Spleen (tissue), 11 donors: ENCODE data around the gene GRIK4. TPM values are rescaled to one million over a fixed set of nuclear protein-coding genes. Genes with fewer than 3 reads are reported as not detected.

ENCODE experiments used
- DNase-seq: peaks from one replicate; pipeline ENCODE4 v3.0.0-alpha.2; 2020
- H3K27ac ChIP-seq, 8 donors: fragments of 200-600 bp; sonication (generic) in 7 of 8; 1 replicate in 4 of 8; 2 replicates in 4 of 8; pipeline versions ENCODE4 v1.5.0 to v1.8.0; 2016 to 2021; ENCODE audit warnings: inconsistent platforms in 4 of 8, mild to moderate bottlenecking in 4 of 8, moderate library complexity in 1 of 8
- H3K27me3 ChIP-seq, 7 donors: fragments of 200-600 bp; sonication (generic) in 6 of 7; replicated peaks in 1 of 7; 1 replicate in 4 of 7; 2 replicates in 3 of 7; pipeline versions ENCODE4 v1.5.0 to v1.8.0; 2016 to 2021; ENCODE audit warnings: inconsistent platforms in 3 of 7, mild to moderate bottlenecking in 1 of 7
- H3K36me3 ChIP-seq, 6 donors: fragments of 200-600 bp; sonication (generic) in 5 of 6; 1 replicate in 4 of 6; 2 replicates in 2 of 6; pipeline versions ENCODE4 v1.5.0 to v1.8.0; 2016 to 2021; ENCODE audit warnings: inconsistent platforms in 2 of 6
- H3K4me1 ChIP-seq, 6 donors: fragments of 200-600 bp; sonication (generic) in 5 of 6; 1 replicate in 3 of 6; 2 replicates in 3 of 6; pipeline versions ENCODE4 v1.5.0 to v1.8.0; 2016 to 2021; ENCODE audit warnings: inconsistent platforms in 3 of 6
- H3K4me3 ChIP-seq, 8 donors: fragments of 200-600 bp; sonication (generic) in 7 of 8; 1 replicate in 4 of 8; 2 replicates in 4 of 8; pipeline versions ENCODE4 v1.5.0 to v1.8.0; 2016 to 2021; ENCODE audit warnings: inconsistent platforms in 4 of 8, mild to moderate bottlenecking in 4 of 8, moderate library complexity in 2 of 8
- H3K9me3 ChIP-seq, 8 donors: fragments of 200-600 bp; sonication (generic) in 7 of 8; 1 replicate in 4 of 8; 2 replicates in 4 of 8; pipeline versions ENCODE4 v1.5.0 to v1.8.0; 2016 to 2021; ENCODE audit warnings: inconsistent platforms in 4 of 8
- POLR2A ChIP-seq, 3 donors: fragments of 450-650 bp; IDR thresholded peaks; one replicate each; pipeline ENCODE4 v1.5.1; 2017; ENCODE audit warnings: antibody characterized with exemption in 3 of 3, mild to moderate bottlenecking in 1 of 3
- POLR2AphosphoS5 ChIP-seq, 3 donors: sonication (generic); formaldehyde crosslinking; IDR thresholded peaks; one replicate each; pipeline ENCODE4 v1.5.1; 2017; ENCODE audit warnings: antibody characterized with exemption in 3 of 3
- WGBS, 5 donors: extraction: QIAGEN DNeasy Blood & Tissue Kit in 3 of 5; methylation state at CpG; one replicate each; pipeline versions ENCODE4 v1.1.5 to v1.1.7; 2013 to 2018; 5-methylcytosine and 5-hydroxymethylcytosine counted together
- intact Hi-C: fragments of 100-400 bp; cut with DNase I; formaldehyde crosslinking; loops from one replicate; pipeline ENCODE4 v1.15.0; 2023; ENCODE audit warnings: low total_unique reads
- polyA plus RNA-seq, 3 donors: library from polyadenylated mRNA; stranded (reverse); fragments of 200-250 nt; gene quantifications; one replicate each; pipeline ENCODE4 v1.2.1, GENCODE V29; 2013
- total RNA-seq, 7 donors: library from RNA; depleted of rRNA in 3 of 7; stranded (reverse); fragments of >200 nt in 3 of 7; fragmentation: NEBNext Ultra II Directional in 4 of 7; extraction: Animal tissue kit (Norgen Biotek cat#: 25700) in 4 of 7; gene quantifications; one replicate each; pipeline versions ENCODE4 v1.1.0 to v1.2.1, GENCODE V29; 2016 to 2021
- TF ChIP-seq, protein P1 (sequence below), 11 experiments: fragments of 200-600 bp in 7 of 11; fragments of 450-650 bp in 4 of 11; sonication (generic) in 4 of 11; IDR thresholded peaks in 8 of 11; conservative IDR thresholded peaks in 3 of 11; 1 replicate in 7 of 11; 2 replicates in 4 of 11; pipeline versions ENCODE4 v1.4.0 to v1.8.0; 2016 to 2021; ENCODE audit warnings: antibody characterized with exemption in 11 of 11, inconsistent platforms in 4 of 11, mild to moderate bottlenecking in 1 of 11
- donor health status: healthy with polysubstance abuse.
- donor health status: DM: no; HTN: no; CAD: no; lungs with moderate emphysema.
- donor health status: DM: no; HTN: no; CAD: no.
- donor health status: Bipolar disorder and iron deficiency.
- donor health status: healthy.
- donor health status: DM: no; HTN: no; CAD: no.
- donor health status: DM: yes; HTN: yes; CAD: no.

GRIK4 gene
- total and polyA plus RNA-seq, 10 donors: 0.04 to 2.4 (median 0.59) TPM

DNA sequence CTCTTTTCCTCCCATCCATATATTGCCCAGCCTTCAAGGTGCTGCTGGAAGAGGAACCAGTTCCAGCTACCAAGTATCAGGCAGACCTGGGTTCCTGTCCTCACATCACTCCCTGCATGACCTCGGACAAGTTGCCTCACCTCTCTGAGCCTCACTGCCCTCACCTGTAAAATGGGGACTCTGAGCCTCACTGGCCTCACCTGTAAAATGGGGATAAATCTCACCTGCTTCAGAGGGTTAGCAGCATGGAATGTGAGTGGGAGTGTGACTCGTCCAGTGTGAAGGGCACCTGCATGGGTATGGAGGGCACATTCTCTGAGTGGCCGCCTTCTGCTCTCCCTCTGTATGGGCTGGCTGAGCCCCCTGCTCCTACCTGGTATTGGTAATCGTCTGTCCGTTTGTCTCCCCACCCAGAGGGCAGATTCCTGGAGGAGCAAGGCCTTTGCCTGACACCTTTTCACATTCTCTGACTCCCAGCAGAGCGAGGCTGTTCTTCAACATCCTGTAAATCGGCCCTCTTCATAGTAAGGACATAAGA lies 3.7 kb downstream of the GRIK4 start:
- Histone ChIP-seq H3K4me3 (no peak overlapping the region), H3K27me3 (peaks cover 0 to 90% (median 20%) of the 10 kb centered on the region in 7 donors), H3K4me1 (peaks cover 0 to 16% (median 4%) of the 10 kb centered on the region in 6 donors), H3K9me3 (no peaks in the 10 kb centered on the region), H3K27ac (no peak overlapping the region), H3K36me3 (no peaks in the 10 kb centered on the region)
- TF ChIP-seq POLR2AphosphoS5 (IDR thresholded peaks at IDR 0.05) (no peak), POLR2A (IDR thresholded peaks at IDR 0.05) (no peak)
- TF ChIP-seq, protein P1, sequence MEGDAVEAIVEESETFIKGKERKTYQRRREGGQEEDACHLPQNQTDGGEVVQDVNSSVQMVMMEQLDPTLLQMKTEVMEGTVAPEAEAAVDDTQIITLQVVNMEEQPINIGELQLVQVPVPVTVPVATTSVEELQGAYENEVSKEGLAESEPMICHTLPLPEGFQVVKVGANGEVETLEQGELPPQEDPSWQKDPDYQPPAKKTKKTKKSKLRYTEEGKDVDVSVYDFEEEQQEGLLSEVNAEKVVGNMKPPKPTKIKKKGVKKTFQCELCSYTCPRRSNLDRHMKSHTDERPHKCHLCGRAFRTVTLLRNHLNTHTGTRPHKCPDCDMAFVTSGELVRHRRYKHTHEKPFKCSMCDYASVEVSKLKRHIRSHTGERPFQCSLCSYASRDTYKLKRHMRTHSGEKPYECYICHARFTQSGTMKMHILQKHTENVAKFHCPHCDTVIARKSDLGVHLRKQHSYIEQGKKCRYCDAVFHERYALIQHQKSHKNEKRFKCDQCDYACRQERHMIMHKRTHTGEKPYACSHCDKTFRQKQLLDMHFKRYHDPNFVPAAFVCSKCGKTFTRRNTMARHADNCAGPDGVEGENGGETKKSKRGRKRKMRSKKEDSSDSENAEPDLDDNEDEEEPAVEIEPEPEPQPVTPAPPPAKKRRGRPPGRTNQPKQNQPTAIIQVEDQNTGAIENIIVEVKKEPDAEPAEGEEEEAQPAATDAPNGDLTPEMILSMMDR (IDR thresholded peaks at IDR 0.05 in 8 of 11, conservative IDR thresholded peaks at IDR 0.05 in 3 of 11): no peak
- WGBS, 5 donors: 74 to 82% (median 78%) methylated on average over 7 of the region's 7 CpGs
- peak; percentile 38 for DNase-seq
- intact Hi-C loops: loop anchor here (5.0 to 10.0 kb wide), 2 partner anchors 290 to 437 kb away; no protein-coding TSS in a partner anchor

DNA sequence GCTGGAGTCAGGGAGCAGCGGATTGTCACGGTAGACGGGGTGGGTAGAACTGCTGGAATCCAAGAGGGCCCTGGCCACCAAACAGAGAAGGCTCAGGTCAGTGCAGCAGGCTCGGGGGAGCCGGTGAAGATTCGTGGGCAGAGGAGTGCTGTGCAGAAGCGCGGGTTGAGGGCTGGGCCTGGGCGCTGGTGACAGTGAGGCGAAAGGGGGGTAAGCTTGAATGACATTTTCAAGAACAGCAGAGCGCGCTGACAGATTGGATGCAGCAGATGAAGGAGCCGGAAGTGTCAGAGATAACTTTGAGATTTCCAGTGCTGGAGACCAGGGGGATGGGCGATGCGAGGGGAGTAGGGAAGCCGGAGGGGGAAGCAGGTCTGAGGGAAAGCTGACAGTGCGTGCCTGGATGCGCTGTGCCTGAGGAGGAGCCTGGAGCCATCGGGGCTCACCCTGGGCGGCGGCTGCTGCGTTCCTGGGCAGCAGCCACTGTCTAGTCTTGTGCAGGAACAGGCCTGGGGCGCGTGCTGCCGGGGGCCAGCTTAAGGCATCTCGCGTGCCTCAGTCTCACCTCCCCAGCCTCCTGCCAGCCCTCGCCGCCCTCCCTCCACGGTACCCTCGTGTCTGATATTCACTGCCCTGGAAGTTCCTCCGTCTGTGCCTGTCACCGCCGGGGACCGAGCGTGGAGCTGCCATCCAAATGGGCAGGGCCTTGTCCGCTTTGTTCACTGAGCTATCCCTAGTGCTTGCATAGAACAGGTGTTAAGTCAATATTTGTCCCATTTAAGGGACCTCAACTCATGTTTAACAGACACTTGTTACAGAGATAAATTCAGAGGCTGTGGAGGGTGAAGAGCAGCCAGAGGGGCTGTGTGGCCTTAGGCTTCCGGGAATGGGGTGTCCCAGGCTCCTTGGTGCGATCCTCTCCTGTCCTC lies 5.2 kb downstream of the GRIK4 start:
- intact Hi-C loops: loop anchor here (5.0 to 10.0 kb wide), 2 partner anchors 288 to 436 kb away; no protein-coding TSS in a partner anchor

GRCh38 chr11:120517390-120517761 lies 5.8 kb downstream of the GRIK4 start:
- intact Hi-C loops: loop anchor here (5.0 to 10.0 kb wide), 2 partner anchors 287 to 435 kb away; no protein-coding TSS in a partner anchor
- 58 to 68% (median 67%) methylated on average over 11 to 13 of the region's 13 CpGs for WGBS, 5 donors
- peak; percentile 64 for DNase-seq
- H3K36me3 ChIP-seq: no peaks in the 10 kb centered on the region
- TF ChIP-seq POLR2AphosphoS5 (IDR thresholded peaks at IDR 0.05) (no peak), POLR2A (IDR thresholded peaks at IDR 0.05) (no peak)
- TF ChIP-seq, protein P1 (IDR thresholded peaks at IDR 0.05 in 8 of 11, conservative IDR thresholded peaks at IDR 0.05 in 3 of 11): no peak
- peaks cover 0 to 87% (median 8%) of the 10 kb centered on the region in 7 donors for H3K27me3 ChIP-seq
- peaks cover 0 to 4% (median 0%) of the 10 kb centered on the region in 6 donors for H3K4me1 ChIP-seq
- no peaks in the 10 kb centered on the region for H3K9me3 ChIP-seq
- H3K27ac ChIP-seq: peak overlapping the region in 2 of 8 donors; percentile 28 to 64
- H3K4me3 ChIP-seq: no peak overlapping the region

More for the DNA sequence above, 5.2 kb downstream of the GRIK4 start:
- Histone ChIP-seq H3K27ac (peak overlapping the region in 1 of 8 donors; percentile 64), H3K9me3 (no peaks in the 10 kb centered on the region), H3K36me3 (no peaks in the 10 kb centered on the region), H3K27me3 (peaks cover 0 to 87% (median 12%) of the 10 kb centered on the region in 7 donors), H3K4me1 (peaks cover 0 to 9% (median 2%) of the 10 kb centered on the region in 6 donors), H3K4me3 (no peak overlapping the region)
- DNase-seq: peak; percentile 71
- 45 to 54% (median 49%) methylated on average over 32 to 39 of the region's 39 CpGs for WGBS, 5 donors
- TF ChIP-seq POLR2A (IDR thresholded peaks at IDR 0.05): no peak
- TF ChIP-seq, protein P1 (IDR thresholded peaks at IDR 0.05 in 8 of 11, conservative IDR thresholded peaks at IDR 0.05 in 3 of 11): no peak
- TF ChIP-seq POLR2AphosphoS5 (IDR thresholded peaks at IDR 0.05): no peak
